ENCODE results near the gene ORC3.
"Not testable (repeated sequence)": the region's sequence is repeated elsewhere in the genome, so short reads cannot be mapped to it uniquely, and the experiment has no call there.

ORC3 gene

DNA sequence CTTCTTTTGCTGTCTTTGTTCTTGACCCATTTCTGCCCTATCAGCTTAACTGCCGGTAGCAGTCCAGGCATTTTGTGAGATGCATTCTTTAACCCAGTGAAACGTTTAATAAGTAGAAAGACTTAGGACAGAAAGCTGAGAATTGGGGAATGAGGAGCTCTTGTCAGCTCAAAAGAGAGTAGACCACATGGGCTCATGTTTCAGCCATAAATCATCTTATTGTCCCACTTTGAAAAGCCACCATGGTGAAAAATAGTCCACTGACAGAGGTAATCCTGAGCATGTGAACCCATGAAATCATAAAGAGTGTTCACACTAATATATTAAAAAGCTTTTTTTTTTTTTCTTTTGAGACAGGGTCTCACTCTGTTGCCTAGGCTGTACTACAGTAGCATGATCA lies 16.3 kb downstream of the ORC3 start:
- DNase-seq: no peak

DNA sequence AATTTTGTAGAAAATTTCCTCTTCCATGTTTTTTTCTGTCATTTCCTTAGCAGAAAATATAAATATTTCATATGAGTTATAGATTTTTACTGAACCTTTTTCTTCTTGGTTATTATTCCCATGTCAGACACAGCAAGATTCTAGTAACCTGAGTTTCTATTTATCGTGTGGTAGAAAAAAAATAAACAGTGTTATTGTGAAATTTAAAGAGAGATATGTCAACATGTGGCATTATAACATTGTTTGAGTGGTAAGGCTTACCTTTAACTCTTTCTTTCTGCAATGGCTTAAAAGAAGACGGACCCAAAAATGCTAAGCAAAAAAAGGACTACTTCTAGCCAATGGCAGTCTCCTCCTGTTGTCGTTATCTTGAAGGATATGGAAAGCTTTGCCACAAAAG lies 18.9 kb downstream of the ORC3 start:
- no peak for DNase-seq

DNA sequence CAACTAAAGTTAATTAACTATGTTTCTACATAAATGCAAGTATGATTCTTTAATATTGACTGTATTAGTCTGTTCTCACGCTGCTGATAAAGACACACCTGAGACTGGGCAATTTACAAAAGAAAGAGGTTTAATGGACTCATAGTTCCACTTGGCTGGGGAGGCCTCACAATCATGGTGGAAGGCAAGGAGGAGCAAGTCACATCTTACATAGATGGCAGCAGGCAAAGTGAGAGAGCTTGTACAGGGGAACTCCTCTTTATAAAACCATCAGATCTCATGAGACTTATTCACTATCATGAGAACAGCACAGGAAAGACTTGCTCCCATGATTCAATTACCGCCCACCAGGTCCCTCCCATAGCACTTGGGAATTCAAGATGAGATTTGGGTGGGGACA lies 23.1 kb downstream of the ORC3 start:
- not testable (repeated sequence) for DNase-seq

DNA sequence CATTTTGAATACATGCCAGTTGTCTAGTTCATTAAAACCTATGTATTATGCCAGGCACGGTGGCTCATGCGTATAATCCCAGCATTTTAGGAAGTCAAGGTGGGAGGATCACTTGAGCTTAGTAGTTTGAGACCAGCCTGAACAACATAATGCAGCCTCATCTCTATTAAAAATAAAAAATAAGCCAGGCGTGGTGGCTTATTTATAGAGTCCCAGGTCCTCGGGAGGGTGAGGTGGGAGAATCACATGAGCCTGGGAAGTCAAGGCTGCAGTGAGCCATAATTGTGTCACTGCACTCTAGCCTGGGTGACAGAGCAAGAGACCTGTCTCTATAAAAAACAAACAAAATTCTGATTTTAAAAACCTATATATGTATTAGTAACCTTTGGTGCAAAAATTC lies 27.5 kb downstream of the ORC3 start:
- no peak for DNase-seq

DNA sequence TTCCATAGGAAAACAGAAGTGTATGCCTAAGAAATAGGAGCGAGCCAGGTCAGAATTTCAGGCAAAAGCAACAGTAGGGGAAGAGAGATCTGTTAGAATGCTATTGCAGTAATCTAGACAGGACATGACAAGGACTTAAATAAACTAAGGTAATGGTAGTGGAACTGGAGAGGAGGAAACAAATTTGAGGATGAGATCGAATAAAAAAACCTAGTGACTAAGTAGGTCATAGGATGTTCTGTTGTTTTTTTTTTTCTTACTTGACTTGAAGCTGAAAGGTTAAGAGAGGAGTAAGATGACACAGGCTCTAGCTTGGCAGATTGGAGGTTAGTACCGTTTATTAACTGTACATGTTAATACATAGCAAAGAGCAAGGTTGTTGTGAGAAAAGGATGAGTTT lies 28.6 kb downstream of the ORC3 start:
- DNase-seq: no peak

DNA sequence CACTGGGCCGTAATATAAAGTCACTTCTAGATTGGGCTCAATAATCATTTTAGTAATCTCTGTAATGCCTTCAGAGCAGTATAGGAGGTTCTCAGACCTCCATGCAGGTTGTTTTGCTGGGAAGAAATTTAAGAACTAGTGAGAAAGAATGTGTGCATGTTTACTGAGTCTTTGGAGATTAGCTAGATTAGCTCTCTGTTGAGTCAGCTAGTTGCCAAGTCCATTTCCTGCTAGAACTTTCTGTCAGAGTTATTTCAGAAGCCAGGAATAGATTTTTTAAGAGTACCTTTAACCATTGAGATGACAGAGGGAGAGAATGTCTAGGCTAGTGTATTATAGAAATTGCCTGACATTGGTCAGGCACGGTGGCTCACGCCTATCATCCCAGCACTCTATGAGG lies 33.3 kb downstream of the ORC3 start:
- DNase-seq: no peak

DNA sequence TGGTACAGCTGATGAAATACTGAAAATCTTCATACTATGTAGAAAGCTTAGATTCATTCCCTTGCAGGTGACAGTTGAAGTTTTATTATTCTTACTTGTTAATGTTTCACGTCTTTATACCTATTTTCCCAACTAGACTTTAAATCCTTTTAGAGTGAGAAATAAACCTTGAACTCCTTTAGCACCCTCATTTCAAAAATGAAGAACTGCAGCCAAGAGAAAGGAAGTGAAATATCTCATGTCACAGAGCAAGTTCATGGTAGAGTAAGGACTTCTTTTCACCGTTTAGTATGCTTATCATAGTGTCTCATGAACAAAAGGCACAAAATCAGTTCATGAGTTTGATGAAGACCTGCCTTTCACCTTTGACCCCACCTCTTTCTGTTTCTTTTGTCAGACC lies 38.5 kb downstream of the ORC3 start:
- DNase-seq: no peak

DNA sequence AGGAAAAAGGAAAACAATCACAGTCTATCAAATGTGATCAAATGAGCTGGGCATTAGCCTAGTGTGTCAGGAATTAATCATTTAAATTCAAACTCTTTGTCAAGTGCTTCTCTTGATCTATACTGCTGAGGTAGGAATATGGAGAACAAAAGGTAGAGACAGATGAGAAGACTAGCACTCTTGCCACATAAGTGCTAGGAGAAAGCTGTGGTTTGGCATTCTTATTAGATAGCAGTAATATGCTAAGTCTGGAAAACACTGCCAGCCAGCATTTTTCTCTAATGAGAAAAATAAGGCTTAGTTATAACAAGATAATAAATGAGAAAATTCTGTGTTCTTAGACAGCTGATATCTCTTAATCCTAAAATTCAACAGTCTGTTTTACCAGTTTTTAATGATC lies 38.9 kb downstream of the ORC3 start:
- DNase-seq: no peak

DNA sequence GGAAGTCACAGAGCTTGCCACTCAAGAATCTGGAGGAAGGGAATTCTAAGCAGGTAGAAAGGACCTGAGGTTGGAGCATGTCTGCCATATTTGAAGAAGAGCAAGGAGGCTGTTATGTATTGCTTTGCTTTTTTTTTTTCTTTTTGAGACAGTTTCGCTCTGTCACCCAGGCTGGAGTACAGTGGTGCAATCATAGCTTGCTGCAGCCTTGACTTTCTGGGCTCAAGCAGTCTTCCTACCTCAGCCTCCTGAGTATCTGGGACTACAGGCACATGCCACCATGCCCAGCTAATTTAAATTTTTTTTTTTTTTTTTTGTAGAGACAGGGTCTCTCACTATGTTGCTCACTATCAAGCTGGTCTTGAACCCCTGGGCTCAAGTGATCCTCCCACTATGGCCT lies 40.8 kb downstream of the ORC3 start:
- no peak for DNase-seq

DNA sequence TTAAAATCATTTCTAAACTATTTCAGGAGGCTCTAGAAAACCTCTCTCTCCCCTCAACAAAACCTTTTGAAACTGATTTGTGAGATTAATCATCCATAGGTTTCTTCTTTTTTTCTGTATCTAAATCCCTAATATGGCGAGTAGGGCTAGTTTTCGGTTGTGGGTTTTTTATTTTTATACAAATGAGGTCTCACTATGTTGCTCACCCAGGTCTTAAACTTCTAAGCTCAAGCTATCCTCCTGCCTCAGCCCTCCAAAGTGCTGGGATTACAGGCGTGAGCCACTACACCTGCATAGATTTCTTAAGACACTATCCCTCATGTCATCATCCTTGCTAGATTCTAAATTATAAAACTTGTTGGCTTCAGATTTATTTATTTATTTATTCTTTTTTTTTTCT lies 43.9 kb downstream of the ORC3 start:
- no peak for DNase-seq

DNA sequence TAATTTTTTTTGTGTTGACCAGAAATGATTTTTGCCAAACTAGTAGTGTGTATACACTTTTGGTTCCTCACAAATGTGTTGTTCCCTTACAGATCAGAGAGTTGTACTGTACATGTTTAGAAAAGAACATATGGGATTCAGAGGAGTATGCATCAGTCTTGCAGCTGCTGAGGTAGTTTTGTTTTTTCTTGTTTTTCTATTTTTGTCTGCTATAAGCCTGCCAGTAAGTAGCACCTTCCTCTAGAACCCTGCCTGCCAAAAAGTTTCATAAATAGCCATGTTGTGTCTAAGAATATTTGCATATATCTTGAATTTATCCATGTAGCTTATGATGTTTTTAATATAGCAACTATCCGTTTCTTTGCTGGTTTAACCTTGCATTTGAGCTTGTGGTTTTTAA lies 46.4 kb downstream of the ORC3 start:
- no peak for DNase-seq

DNA sequence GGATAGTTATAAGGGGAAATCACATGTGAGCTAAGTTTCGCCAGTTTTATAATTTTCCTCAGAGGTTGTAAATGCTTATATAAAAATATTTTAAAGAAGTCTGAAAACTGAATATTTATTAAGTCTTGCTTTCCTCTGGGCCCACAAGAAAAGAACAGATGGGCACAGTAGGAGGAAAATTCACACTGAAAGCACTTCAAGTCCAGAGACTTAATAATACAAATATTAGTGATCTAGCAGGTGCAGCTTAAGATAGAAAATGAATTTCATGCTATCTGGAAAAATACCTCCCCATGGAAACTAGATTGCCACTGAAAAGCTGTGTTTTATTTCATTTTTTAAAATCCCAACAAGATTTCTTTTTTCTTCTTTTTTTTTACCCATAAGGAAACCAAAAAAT lies 47.2 kb downstream of the ORC3 start:
- DNase-seq: no peak

DNA sequence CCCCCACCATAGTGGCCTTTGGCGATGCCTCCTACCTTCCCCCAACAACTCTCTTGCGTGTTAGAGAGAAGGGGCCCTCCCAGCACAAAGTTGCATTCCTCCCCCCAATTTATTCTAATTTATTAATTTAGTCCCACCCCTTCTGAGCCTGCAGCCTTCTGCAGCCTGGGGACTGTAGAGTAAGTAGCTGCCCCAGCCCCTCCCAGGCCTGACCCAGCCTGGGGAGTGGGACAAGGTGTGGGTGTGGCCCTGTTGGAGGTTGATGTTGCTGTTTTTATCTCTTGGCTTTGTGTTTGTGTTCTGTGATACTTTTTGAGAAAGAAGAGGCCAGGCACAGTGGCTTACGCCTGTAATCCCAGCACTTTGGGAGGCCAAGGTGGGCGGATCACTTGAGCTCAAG lies 49.4 kb downstream of the ORC3 start:
- no peak for DNase-seq

DNA sequence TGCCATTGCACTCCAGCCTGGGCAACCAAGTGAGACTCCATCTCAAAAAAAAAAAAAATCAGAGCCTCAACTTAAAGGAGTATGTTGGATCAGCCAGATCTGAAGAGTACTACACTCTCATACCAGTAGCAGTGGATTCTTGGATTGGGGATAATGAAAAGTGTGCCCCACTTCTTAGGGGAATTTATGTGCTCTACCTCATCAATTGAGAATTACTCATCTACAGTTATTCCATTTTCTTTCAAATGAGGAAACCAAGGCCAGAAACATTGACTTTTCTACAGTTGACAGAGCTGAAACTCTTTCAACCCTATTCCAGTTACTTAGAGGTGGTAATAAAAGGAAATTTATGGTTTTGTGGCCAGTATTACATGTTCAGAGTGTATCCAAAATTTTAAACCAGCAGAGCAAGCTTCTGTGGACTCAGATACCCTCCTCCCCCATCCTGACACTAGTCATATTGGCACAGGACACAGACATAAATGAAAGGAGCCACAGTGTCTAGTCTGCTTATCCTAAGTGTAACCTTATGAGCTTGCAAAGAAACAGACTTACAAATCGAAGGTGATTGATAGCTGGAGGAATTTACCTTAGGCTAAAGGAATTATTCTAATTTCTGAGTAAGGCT lies 51.2 kb downstream of the ORC3 start:
- DNase-seq: no peak

DNA sequence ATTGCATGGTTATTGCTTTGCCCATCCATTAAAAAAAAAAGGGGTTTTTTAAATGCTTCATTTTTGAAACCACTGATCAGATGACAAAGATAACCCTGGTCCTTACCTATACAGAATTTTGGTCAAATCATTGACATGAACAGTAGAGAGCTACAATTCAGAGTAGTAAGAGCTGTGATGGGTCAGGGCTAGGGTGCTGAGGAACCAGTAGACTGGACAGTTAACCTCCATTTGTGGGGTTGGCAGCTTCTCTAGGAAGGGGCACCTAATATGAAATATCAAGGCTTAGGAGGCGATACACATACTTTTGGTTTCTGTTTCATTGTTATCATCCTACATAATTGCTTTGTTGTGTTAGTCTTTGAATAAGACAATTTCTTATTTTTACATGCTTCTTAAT lies 55.1 kb downstream of the ORC3 start:
- DNase-seq: no peak

DNA sequence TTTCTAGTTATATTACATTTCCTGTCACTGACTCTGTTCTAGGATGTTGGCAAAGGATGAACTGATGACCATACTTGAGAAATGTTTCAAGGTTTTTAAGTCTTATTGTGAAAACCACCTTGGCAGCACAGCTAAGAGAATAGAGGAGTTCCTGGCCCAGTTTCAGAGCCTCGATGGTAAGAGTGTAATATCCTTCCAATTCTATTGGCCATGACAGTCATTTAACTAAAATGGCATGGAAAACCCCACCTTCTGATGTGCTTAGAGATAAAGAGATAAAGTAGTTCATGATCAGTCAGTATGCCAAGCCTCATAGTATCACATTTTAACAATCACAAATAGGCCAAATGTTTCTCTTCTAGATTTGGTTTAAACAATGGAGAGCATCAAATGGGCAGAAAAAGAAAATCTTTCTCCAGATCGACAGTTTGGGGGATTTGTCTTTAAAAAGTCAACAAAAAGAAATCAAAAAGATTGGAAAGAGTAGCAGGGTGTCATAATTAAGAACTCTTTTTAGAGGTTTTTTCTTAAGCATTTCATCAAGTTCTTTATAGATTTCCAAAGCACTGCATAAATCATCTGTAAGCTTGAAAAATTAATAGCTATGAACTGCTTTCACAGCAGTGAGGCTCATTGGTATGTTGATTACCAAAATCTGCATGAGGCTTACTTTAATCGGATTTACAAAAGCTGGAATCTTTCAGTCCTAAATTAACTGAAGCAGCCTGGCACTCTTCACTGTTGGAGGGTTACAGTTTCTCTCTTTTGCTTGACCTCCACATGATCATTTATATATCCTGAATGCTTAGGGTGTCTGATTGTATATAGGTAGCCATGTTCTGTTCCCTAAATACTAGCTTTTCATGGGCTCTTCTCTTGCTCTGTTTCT lies 63.4 kb downstream of the ORC3 start:
- no peak for DNase-seq

DNA sequence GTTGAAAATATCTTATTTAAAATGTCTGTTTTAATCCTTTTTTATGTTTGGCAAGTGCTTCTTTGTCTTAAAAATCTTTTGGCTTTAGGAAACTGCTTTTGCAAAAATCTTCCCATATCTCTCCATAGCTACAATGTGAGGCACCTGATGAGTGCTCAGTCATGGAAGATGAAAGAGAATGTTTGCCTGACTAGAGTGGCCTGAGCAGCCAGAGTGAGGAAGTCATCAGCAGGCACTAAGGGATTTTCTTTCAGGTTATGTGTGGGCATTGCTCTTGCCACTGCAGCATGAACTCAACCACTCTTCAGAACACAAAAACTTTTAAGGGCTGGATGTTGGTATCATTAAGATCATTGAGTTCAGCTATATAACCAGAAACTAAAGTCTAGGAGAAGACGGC lies 64.2 kb downstream of the ORC3 start:
- DNase-seq: no peak

DNA sequence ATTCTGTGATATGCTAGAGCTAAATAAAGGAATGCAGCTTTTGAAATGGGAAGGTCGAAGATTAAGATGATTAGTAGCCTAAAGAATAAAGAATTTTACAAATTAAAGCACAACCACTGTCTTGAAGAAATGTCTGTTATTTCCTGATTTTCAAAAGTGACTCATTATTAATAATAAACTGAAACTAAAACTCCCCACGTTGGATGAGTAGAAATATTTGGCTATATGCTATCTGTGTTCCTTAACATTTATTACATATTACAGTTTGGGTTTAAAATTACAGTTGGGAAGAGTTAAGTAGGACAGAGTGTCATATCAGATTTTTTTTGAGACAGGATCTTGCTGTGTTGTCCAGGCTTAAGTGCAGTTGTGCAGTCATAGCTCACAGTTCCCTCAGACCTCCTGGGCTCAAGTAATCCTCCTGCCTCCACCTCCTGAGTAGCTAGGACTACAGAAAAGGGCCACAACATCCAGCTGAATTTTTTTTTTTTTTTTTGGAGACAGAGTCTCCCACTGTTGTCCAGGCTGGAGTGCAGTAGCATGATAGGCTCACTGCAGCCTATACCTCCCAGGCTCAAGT lies 65.0 kb downstream of the ORC3 start:
- DNase-seq: no peak

DNA sequence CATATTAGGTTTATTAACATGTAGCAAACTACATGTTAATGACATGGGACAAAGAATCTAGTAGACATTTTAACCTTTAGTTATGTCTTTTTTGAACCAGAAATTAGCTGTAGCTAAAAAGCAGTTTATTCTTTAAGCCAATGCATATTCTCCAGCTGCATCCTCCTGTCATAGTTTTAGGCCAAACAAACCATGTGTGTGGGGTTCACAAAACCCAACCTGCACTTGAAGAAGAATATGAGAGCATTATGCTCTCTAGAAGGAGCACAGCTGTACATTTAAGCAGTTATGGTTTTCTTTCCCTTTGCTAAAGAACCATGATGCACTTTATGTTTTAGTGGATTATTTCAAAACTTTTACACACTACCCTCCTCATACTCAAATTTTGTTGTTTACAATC lies 65.9 kb downstream of the ORC3 start:
- DNase-seq: no peak

DNA sequence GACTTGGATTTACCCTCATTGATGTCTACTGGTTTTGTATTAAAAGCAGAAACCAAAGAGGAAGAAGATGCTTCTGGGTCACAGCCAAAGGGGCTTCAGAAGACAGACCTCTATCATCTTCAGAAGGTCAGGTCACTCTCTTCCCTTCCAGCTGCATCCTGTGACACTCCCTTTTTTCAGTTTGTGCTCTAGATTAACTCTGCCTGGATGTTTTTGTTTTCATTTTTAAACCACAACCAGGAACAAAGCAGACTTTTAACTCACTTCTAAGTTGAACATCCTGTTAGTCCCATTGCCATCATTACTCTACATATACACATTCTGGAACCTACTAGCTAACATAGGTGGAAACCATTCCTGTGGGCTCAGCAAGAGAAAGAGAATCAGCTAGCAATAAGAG lies 66.9 kb downstream of the ORC3 start:
- DNase-seq: no peak

DNA sequence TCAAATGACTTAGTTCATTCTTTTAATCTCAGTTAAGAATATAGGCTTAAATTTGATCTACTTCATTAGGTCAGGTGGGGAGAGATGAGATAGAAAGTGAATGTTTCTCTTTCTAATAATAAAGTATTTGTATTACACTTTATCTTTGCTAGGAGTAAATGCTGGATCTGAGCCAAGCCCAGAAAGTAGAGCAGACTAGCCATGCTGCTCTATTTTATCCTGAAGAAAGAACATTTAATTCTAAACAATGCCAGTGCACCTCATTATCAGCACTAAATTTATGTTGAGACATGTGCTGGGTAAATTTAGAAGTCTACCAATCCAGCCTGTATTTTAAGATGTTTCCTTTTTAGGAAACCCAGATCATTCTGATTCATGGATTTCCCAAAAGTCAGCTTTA lies 68.6 kb downstream of the ORC3 start:
- no peak for DNase-seq

DNA sequence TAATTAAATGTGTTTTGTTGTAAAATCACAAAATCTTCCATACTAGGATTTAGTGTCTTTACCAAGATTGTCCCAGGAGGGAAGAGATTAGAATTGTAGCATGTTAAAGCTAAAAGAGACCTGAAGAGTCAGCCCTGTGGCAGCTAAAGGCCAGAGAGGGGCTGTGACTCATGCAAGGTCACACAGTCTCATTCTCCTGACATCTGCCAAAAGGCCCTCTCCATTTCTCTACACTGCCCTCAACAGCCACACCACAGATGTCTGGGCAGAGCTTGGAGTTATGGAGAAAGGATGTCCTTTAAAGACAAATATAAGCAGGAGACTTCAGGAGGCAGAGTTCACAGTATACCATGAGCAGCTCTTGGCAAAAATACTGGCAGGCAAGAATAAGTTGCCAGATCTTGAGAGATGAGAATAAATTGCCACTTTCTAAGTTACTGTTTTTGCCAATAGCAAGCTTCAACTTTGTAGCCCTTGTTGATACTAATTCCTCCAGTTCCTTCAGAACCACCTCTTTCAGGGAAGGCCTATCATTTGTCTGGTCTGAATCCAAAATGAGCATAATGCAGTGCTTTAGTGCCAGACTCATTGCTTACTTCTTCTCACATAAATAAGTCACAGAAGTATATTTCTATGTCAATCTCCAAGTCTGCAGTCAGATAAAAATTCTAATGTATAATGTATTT lies 70.4 kb downstream of the ORC3 start:
- no peak for DNase-seq

DNA sequence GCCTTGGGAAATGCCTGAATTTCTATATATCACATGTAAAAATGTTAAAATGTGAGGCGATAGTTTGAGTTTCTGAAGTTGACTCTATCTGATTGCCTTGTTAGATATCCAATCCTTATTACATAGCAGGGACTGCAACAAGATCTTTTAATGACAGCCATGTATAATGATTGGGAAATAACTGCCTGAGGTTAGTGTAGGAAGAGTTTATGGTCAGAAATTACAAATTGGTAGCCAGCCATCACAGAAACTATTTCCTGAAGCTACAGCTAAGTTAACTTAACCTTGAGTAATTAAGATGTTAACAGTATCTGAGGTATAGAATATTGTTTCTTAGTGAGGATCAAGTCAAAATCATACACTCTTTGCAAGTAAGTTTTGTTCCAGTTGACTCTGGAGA lies 71.1 kb downstream of the ORC3 start:
- DNase-seq: no peak

DNA sequence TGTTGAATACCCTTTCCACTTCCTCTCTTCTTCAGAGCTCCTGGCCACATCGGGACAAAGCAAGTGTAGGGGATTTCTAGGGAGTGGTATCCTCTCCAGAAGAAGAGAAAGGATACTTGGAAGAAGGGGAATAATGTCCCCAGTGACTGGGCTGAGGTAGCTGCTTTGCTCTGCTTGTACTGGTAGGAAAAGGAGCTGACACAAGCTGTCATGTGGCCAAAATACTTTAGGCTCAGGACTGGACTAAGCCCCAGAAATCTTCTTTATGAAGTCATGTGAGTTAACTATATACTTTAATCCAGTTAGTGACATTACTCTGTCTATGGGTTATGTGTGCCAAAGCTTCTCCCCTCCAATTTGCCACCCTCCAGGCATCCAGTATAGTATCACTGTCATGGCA lies 71.6 kb downstream of the ORC3 start:
- DNase-seq: no peak
